DOHH2 (cell line): ENCODE results near the gene NPFFR1.

Source experiments
- H3F3A ChIP-seq: fragments of 200-600 bp; sonication (generic), shearing (Covaris generic); 2 replicates; pipeline ENCODE4 v1.6.0; 2016; ENCODE audit warnings: antibody characterized with exemption, mild to moderate bottlenecking; ENCODE audit not compliant: control insufficient read depth, insufficient read depth
- H3K27ac ChIP-seq: fragments of 200-600 bp; sonication (generic); 2 replicates; pipeline ENCODE4 v1.5.1; 2014; ENCODE audit warnings: low read depth, mild to moderate bottlenecking, low read length, moderate library complexity
- H3K27me3 ChIP-seq: fragments of 200-600 bp; sonication (generic); 2 replicates; pipeline ENCODE4 v1.6.1; 2014; ENCODE audit warnings: mild to moderate bottlenecking, low read length, mixed read lengths; ENCODE audit not compliant: control insufficient read depth
- H3K36me3 ChIP-seq: fragments of 200-600 bp; sonication (generic); 2 replicates; pipeline ENCODE4 v1.6.1; 2014; ENCODE audit warnings: mild to moderate bottlenecking, low read length, moderate library complexity, mixed read lengths; ENCODE audit not compliant: control insufficient read depth
- H3K4me1 ChIP-seq: fragments of 200-600 bp; sonication (generic); 2 replicates; pipeline ENCODE4 v1.6.1; 2014; ENCODE audit warnings: mild to moderate bottlenecking, low read length, mixed read lengths; ENCODE audit not compliant: control insufficient read depth
- H3K4me2 ChIP-seq: fragments of 200-600 bp; sonication (generic); 2 replicates; pipeline ENCODE4 v1.6.0; 2014; ENCODE audit warnings: mild to moderate bottlenecking, low read length, moderate library complexity
- H3K4me3 ChIP-seq: fragments of 200-600 bp; sonication (generic); 2 replicates; pipeline ENCODE4 v1.5.1; 2014; ENCODE audit warnings: mild to moderate bottlenecking, low read length, mixed read lengths
- H3K79me2 ChIP-seq: fragments of 200-600 bp; sonication (generic); 2 replicates; pipeline ENCODE4 v1.6.1; 2014; ENCODE audit warnings: mild to moderate bottlenecking, low read length, mixed read lengths; ENCODE audit not compliant: control insufficient read depth
- H3K9me2 ChIP-seq: fragments of 200-600 bp; sonication (generic); replicated peaks from 2 replicates; pipeline ENCODE4 v1.6.1; 2014; ENCODE audit warnings: mild to moderate bottlenecking, low read length, mixed read lengths; ENCODE audit not compliant: control insufficient read depth
- H3K9me3 ChIP-seq: fragments of 200-600 bp; sonication (generic); 2 replicates; pipeline ENCODE4 v1.6.1; 2014; ENCODE audit warnings: antibody characterized with exemption, low read length, mixed read lengths; ENCODE audit not compliant: control insufficient read depth, insufficient read depth
- H4K20me1 ChIP-seq: fragments of 200-600 bp; sonication (generic); 2 replicates; pipeline ENCODE4 v1.6.0; 2014; ENCODE audit warnings: low read depth, mild to moderate bottlenecking, antibody characterized with exemption, low read length, moderate library complexity; ENCODE audit not compliant: control insufficient read depth, insufficient read depth
- EZH2phosphoT487 ChIP-seq: fragments of 200-600 bp; sonication (generic); IDR thresholded peaks from 2 replicates; pipeline ENCODE4 v1.6.1; 2017; ENCODE audit warnings: borderline replicate concordance, mild to moderate bottlenecking, antibody characterized with exemption, low read length, moderate library complexity, mixed read lengths
- TF ChIP-seq, protein P1 (sequence below): fragments of 200-600 bp; sonication (generic); IDR thresholded peaks from one replicate; pipeline ENCODE4 v1.5.1; 2014; ENCODE audit warnings: antibody characterized with exemption, mild to moderate bottlenecking, low read depth, low read length; ENCODE audit not compliant: poor library complexity, severe bottlenecking

Gene NPFFR1

DNA sequence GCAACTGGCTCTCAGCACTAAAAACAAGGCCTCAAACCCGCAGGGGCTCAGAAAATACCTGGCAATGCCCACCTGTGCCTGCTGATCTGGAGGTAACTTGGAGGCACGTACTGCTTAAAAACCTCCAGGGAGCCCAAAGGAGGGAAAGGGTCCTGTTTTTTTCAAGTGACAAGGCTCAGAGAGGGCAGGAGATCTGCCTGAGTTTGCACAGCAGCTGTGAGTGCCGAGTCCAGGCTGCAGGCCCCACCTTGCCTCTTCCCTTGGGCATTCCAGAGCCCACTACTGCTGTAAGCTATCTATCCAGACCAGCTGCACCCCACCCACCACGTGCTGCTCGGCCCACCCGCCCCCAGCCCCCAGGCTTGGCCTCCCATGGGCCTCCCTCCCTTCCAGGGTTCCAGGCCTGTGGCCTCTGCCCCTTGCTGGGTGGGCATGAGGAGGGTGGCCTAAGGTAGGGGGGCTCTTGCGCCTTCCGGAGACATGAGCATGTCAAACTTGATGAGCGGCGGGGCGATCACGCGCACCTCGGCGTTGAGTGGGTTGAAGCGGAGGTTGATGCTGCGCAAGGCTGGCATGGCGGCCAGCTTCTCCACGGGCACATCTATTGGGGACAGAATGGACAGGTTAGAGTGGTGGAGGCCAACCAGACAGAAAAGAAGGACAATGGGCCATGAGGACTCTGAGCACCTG is 17.2 kb upstream of the NPFFR1 start:
- Histone ChIP-seq H3K27me3 (no peaks in the 10 kb centered on the region), H3K4me1 (peaks cover 8% of the 10 kb centered on the region), H3K79me2 (no peaks in the 10 kb centered on the region), H3F3A (no peaks in the 10 kb centered on the region), H4K20me1 (no peaks in the 10 kb centered on the region), H3K27ac (no peak overlapping the region), H3K4me2 (no peak overlapping the region), H3K9me3 (no peaks in the 10 kb centered on the region), H3K36me3 (no peaks in the 10 kb centered on the region), H3K4me3 (no peak overlapping the region), H3K9me2 (no peaks in the 10 kb centered on the region)
- TF ChIP-seq, protein P1, sequence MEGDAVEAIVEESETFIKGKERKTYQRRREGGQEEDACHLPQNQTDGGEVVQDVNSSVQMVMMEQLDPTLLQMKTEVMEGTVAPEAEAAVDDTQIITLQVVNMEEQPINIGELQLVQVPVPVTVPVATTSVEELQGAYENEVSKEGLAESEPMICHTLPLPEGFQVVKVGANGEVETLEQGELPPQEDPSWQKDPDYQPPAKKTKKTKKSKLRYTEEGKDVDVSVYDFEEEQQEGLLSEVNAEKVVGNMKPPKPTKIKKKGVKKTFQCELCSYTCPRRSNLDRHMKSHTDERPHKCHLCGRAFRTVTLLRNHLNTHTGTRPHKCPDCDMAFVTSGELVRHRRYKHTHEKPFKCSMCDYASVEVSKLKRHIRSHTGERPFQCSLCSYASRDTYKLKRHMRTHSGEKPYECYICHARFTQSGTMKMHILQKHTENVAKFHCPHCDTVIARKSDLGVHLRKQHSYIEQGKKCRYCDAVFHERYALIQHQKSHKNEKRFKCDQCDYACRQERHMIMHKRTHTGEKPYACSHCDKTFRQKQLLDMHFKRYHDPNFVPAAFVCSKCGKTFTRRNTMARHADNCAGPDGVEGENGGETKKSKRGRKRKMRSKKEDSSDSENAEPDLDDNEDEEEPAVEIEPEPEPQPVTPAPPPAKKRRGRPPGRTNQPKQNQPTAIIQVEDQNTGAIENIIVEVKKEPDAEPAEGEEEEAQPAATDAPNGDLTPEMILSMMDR, result no peak
- no peak for TF ChIP-seq EZH2phosphoT487

DNA sequence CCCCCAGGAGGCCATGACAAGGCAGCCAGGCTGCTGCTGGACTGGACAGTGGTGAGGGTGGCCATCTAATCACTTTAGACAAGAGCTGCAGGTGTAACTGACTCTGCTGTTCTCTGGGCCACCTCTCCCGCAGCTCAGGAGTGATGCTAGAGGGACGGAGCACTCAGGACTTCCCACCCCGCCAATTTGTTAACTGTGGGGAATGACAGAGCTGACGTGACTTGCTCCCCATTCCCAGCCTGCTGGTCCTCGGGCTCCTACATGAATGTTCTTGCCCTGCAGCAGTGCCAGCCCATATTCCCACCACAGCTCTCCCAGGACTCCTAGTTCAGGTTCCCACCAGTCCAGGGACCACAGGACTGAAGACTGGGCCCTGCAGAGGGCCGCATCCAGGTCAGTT is 16.7 kb upstream of the NPFFR1 start:
- Histone ChIP-seq H3K27me3 (no peaks in the 10 kb centered on the region), H3F3A (no peaks in the 10 kb centered on the region), H3K4me3 (no peak overlapping the region), H3K4me1 (peaks cover 4% of the 10 kb centered on the region), H3K79me2 (no peaks in the 10 kb centered on the region), H3K4me2 (no peak overlapping the region), H3K27ac (no peak overlapping the region), H3K9me2 (no peaks in the 10 kb centered on the region), H3K9me3 (no peaks in the 10 kb centered on the region), H4K20me1 (no peaks in the 10 kb centered on the region), H3K36me3 (no peaks in the 10 kb centered on the region)
- TF ChIP-seq, protein P1, result no peak
- no peak for TF ChIP-seq EZH2phosphoT487

DNA sequence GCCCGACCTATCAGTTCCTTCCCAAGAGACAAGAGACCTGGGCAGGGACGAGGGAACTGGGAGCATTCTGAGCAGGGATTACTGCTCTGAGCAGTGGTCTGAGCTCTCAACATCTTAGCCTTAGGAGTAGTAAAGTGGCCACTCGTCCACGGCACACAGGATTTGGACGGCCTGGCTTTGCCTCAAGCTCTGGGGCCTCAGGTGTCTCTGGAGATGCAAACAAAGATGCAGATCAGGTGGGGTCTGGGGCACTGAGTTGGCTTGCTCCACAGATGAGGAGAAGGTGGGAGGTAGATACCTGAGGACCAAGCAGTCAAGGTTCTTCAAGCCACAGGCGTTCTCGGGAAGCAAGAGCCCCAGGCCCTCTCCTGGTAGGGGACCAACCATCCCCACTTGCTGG is 16.1 kb upstream of the NPFFR1 start:
- no peak overlapping the region for H3K4me2 ChIP-seq
- no peaks in the 10 kb centered on the region for H4K20me1 ChIP-seq
- no peaks in the 10 kb centered on the region for H3K27me3 ChIP-seq
- H3K36me3 ChIP-seq, result no peaks in the 10 kb centered on the region
- H3K4me1 ChIP-seq, result no peaks in the 10 kb centered on the region
- H3K4me3 ChIP-seq, result no peak overlapping the region
- H3K27ac ChIP-seq, result no peak overlapping the region
- TF ChIP-seq EZH2phosphoT487, result no peak
- TF ChIP-seq, protein P1, result no peak
- H3K79me2 ChIP-seq, result no peaks in the 10 kb centered on the region
- no peaks in the 10 kb centered on the region for H3F3A ChIP-seq
- H3K9me3 ChIP-seq, result no peaks in the 10 kb centered on the region
- no peaks in the 10 kb centered on the region for H3K9me2 ChIP-seq
